WI38 (cell line): ENCODE results near the gene F3.
"Not testable (repeated sequence)": the region's sequence is repeated elsewhere in the genome, so short reads cannot be mapped to it uniquely, and the experiment has no call there.

Experiments
- H3K4me3 ChIP-seq: 2 replicates; pipeline ENCODE4 v1.5.1; 2011; ENCODE audit warnings: low read depth, mild to moderate bottlenecking, control low read depth, low read length
- CTCF ChIP-seq: IDR thresholded peaks from 2 replicates; pipeline ENCODE4 v1.5.1; 2012; ENCODE audit warnings: low read depth, mild to moderate bottlenecking, control low read depth, low read length

Gene F3

GRCh38 chr1:94578856-94579255 lies 37.3 kb upstream of the F3 start:
- no peak for TF ChIP-seq CTCF
- H3K4me3 ChIP-seq, result no peak overlapping the region

GRCh38 chr1:94573917-94574316 lies 32.4 kb upstream of the F3 start:
- not testable (repeated sequence) for H3K4me3 ChIP-seq

GRCh38 chr1:94572780-94573179 lies 31.2 kb upstream of the F3 start:
- no peak overlapping the region for H3K4me3 ChIP-seq
- no peak for TF ChIP-seq CTCF

GRCh38 chr1:94570965-94571364 lies 29.4 kb upstream of the F3 start:
- H3K4me3 ChIP-seq, result not testable (repeated sequence)

GRCh38 chr1:94568806-94569205 lies 27.2 kb upstream of the F3 start:
- H3K4me3 ChIP-seq, result not testable (repeated sequence)

- not testable (repeated sequence) for H3K4me3 ChIP-seq
These were observed 26.5 kb upstream of the F3 start for GRCh38 chr1:94567975-94568607.

- H3K4me3 ChIP-seq, result not testable (repeated sequence)
These were observed 24.9 kb upstream of the F3 start for GRCh38 chr1:94566436-94566835.

- no peak for TF ChIP-seq CTCF
- no peak overlapping the region for H3K4me3 ChIP-seq
These were observed 24.3 kb upstream of the F3 start for GRCh38 chr1:94565901-94566300.

GRCh38 chr1:94562519-94563260 lies 21.1 kb upstream of the F3 start:
- no peak overlapping the region for H3K4me3 ChIP-seq
- TF ChIP-seq CTCF, result no peak

GRCh38 chr1:94560333-94560732 lies 18.8 kb upstream of the F3 start:
- H3K4me3 ChIP-seq, result no peak overlapping the region
- TF ChIP-seq CTCF, result no peak
